NCI-H510A (cell line): Measurements from ENCODE around the gene FRAS1.

Source experiments
- DNase-seq: peaks from one replicate; lab custom pipeline; 2025; lab: John Stamatoyannopoulos, UW

The FRAS1 gene

GRCh38 chr4:78120144-78120880 lies 63.2 kb downstream of the FRAS1 start:
- no peak for DNase-seq

- peak; percentile 4 for DNase-seq
Measured at GRCh38 chr4:78121338-78121904, 64.3 kb downstream of the FRAS1 start.

GRCh38 chr4:78125834-78126331 lies 68.8 kb downstream of the FRAS1 start:
- peak; percentile 5 for DNase-seq

- no peak for DNase-seq
Measured at GRCh38 chr4:78129383-78130108, 72.4 kb downstream of the FRAS1 start.

DNA sequence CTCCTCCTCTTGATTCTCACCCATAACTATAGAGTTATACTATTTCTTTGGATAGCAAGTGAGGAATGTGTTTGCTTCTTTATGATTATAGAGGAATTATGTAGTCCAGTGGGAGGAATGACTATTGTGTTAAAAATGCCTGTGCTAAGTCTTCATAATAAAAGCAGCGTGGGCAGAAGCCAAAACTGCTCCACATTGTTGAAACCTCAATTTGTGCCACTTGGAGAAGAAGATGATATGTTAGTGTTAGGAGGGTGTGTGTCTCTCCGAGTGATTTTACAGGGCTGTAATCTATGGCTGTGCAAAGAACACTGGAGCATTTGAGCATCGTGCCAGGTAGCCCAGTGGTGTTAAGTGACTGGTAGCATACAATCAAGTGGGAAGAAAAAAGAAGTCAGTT lies 74.3 kb downstream of the FRAS1 start:
- DNase-seq = no peak

DNA sequence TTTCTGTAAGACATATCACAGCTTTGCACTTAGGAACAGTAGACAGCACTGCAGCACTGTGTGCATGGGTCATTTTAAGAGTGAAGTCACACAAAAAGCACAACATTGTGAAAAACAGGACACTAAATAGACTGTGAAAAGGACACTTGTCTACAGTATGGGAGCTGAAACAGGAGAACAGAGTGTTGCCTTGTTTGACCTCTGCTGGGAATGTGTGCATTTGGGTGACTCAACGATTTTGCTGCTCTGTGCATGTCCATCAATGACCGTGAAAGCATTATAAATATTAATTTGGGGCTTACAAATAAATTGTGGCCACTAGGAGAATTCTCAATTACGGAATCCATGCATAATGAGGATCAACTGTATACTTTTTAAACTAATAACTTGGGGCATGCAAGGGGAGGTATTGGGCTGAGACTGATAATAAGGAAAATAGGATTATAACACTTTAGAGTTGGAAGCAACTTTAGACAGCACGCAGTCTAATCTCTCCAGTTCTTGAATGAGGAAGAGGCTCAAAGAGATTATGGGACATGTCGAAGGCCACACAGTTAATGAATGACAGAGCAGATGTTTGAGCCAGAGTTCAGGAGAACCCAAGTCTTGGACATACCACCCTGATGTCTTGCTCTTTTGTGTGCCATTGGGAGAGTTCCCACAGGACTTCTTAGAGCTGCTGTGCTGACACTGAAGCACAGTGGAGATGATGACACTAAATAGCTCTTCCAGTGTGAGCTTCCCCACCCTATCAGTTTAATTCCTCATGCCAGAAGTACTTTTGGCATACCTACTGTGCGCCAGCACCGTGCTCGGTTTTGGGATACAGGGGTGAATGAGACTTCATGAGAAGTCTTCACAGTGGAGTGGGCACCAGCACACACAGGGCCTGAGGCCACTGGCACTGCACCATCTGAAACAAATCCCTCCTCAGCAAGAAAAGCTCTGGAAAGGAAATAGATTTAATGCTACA lies 79.3 kb downstream of the FRAS1 start:
- no peak for DNase-seq

DNA sequence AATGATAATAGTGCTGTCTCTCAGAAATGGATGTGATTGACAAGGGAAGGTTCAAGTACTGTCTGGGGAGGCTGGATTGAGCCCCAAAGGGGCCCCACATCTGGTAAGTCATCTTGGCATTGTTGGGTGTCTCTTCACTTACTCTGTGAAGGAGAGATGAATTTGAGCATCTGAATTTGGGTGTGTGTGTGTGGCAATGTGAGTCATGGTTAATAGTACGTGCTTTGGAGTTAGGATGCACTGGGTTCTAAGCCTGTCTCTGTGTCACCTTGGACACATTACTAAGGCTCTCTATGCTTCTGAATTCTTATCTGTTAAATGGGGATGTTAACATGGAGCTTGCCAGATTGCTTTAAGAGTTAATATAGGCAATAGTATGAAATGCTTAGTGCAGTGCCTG lies 80.4 kb downstream of the FRAS1 start:
- no peak for DNase-seq

DNA sequence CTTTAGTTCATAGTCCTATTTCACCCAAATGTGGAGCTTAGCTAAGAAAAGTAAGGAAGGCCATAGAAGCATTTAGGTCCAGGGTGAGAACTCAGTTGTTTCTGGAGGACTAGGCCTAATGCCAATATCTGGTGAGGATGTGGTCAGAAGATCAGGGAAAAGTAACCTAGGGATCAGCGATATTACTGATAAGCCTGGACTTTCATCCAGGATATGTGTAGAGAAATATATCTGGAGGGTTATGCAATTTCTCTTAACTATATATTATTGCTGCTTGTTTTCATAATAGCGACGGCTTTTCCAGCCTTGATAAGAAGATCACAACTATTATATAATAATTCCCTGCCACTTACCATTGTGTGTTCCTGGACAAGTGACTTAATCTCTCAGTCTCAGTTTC lies 81.1 kb downstream of the FRAS1 start:
- no peak for DNase-seq

GRCh38 chr4:78143634-78144033 lies 86.5 kb downstream of the FRAS1 start:
- DNase-seq = no peak

DNA sequence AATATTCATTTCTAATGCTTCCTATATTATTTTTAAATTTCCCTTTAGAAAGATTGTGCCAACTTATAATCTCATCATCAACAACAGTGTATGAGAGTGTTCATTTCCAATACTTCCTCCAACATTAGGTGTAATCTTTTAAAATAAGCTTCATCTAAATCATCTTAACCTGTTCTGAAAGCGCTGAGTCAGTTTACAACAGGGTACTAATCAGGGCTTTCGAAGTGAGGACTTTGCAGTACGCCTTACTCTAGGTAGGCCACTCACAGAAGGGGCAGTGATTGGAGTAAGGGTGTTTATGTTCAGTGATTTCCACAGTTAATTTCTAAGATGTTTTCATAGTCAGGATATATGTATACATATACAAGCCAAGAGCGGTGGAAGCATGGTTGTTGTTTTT lies 87.9 kb downstream of the FRAS1 start:
- no peak for DNase-seq

GRCh38 chr4:78145622-78146021 lies 88.5 kb downstream of the FRAS1 start:
- no peak for DNase-seq

GRCh38 chr4:78149751-78150542 lies 92.8 kb downstream of the FRAS1 start:
- no peak for DNase-seq

DNA sequence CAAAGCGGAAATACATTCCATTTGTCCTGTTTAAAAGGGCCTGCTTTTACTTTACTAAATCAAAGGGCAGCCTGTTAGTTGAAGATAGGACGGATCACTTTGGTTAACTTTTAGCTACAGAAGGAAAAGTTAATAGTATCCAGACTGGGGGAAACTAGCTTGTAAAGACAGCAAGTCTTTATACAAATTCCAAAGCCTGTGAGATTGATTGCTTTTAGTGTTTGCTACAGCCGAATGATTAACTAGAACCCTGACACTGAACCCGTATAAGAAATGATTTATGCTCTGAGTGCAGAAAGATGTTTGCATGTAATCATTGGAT lies 93.4 kb downstream of the FRAS1 start:
- DNase-seq = no peak

- DNase-seq = no peak
Measured at GRCh38 chr4:78152795-78153194, 95.7 kb downstream of the FRAS1 start.

- DNase-seq = no peak
Measured at GRCh38 chr4:78154972-78155590, 98.0 kb downstream of the FRAS1 start.

DNA sequence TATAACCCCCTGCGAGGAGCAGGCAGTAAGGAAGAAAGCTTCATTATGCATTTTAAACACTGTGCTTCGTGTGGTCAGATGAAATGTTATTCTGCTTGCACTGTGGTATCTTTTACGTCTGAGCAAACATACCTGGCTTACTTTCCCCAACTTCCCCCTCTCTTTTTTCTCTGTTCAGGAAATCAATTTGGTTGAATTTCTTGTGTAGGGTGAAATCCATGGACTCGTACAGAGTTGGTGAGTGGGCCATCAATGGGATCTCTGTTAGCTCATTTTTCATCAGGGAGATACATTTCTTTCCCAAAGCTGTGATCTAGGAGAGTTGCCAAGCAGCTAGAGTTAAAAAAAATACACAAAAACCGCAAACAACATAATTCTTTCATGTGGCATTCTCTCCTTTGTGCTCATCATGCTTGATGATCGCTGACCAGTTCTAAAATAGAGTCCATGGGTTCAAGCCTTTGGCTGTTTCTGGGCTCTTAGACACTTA lies 98.5 kb downstream of the FRAS1 start:
- DNase-seq = no peak

GRCh38 chr4:78156520-78156919 lies 99.4 kb downstream of the FRAS1 start:
- no peak for DNase-seq

DNA sequence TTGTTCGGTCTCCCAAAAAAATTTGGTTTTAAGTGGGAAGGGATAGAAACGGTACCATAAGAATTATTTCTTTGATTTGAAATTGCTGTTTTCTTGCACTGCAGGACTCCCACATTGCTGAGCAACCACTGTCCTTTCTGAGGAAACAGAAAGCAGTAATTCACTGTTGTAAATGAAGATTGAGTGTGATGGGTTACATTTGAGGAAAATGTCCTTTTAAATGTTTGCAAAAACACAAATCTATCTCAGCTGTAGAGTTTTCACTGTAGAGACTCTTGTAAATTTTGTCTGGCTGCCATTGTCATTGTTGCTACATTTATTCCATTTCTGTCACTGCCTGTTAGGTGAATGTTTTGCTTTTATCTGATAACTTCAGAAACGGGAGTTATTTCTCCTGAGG lies 105.2 kb downstream of the FRAS1 start:
- DNase-seq = no peak

GRCh38 chr4:78162821-78163220 lies 105.7 kb downstream of the FRAS1 start:
- DNase-seq = no peak

GRCh38 chr4:78165758-78166157 lies 108.6 kb downstream of the FRAS1 start:
- DNase-seq = no peak

- DNase-seq = no peak
Measured at GRCh38 chr4:78166622-78167021, 109.5 kb downstream of the FRAS1 start.
